Stimulated activated CD8-positive, alpha-beta memory T cell treated with anti-CD3 and anti-CD28 coated beads, Interleukin-12 subunit alpha, Interleukin-12 subunit beta, amount 100 ng/mL, for 4 hours (primary cell): Measurements from ENCODE around the gene ATRN.

Source experiments
- DNase-seq: peaks from one replicate; pipeline ENCODE4 v3.0.0-alpha.2; 2020; ENCODE audit warnings: low read depth

The ATRN gene

GRCh38 chr20:3658716-3659491 lies 188.1 kb downstream of the ATRN start:
- no peak for DNase-seq

- no peak for DNase-seq
These were observed 188.9 kb downstream of the ATRN start for GRCh38 chr20:3659492-3660261.

GRCh38 chr20:3660262-3661059 lies 189.6 kb downstream of the ATRN start:
- DNase-seq = no peak

- no peak for DNase-seq
These were observed 190.4 kb downstream of the ATRN start for GRCh38 chr20:3661060-3661813.

GRCh38 chr20:3661814-3662665 lies 191.2 kb downstream of the ATRN start:
- no peak for DNase-seq

- DNase-seq = no peak
These were observed 192.3 kb downstream of the ATRN start, which contains the start of gene GFRA4 for GRCh38 chr20:3663031-3663701. GFRA4 (minus strand) TSS chr20:3663399; CDS start chr20:3663399, 0 bp downstream.

GRCh38 chr20:3663858-3664257 lies 193.0 kb downstream of the ATRN start:
- no peak for DNase-seq

- no peak for DNase-seq
These were observed 196.7 kb downstream of the ATRN start for GRCh38 chr20:3667434-3668037.

- DNase-seq = no peak
These were observed 199.0 kb downstream of the ATRN start for GRCh38 chr20:3669710-3670367.

GRCh38 chr20:3670511-3670910 lies 199.7 kb downstream of the ATRN start:
- no peak for DNase-seq

GRCh38 chr20:3670945-3671344 lies 200.1 kb downstream of the ATRN start:
- DNase-seq = no peak

- no peak for DNase-seq
These were observed 201.2 kb downstream of the ATRN start for GRCh38 chr20:3671986-3672546.

- no peak for DNase-seq
These were observed 201.8 kb downstream of the ATRN start for GRCh38 chr20:3672547-3673171.

GRCh38 chr20:3673221-3674070 lies 202.6 kb downstream of the ATRN start:
- no peak for DNase-seq

GRCh38 chr20:3674447-3674846 lies 203.6 kb downstream of the ATRN start:
- no peak for DNase-seq

GRCh38 chr20:3674995-3675900 lies 204.4 kb downstream of the ATRN start:
- DNase-seq = no peak
